Astrocyte (in vitro differentiated cells and primary cell): Measurements from ENCODE around the gene CABLES1. TPM values are rescaled to one million over a fixed set of nuclear protein-coding genes. Genes with fewer than 3 reads are reported as not detected.
"Not testable (repeated sequence)": the region's sequence is repeated elsewhere in the genome, so short reads cannot be mapped to it uniquely, and the experiment has no call there.

ENCODE experiments used
- DNase-seq: peaks from one replicate; pipeline ENCODE4 v3.0.0-alpha.2; 2010; ENCODE audit warnings: low read depth
- FAIRE-seq: peaks from 2 replicates; lab custom pipeline; 2011; peaks lifted over from hg19 to GRCh38; lab: Jason Lieb, UNC
- H2AFZ ChIP-seq: 2 replicates; pipeline ENCODE4 v1.6.0; 2012; ENCODE audit warnings: low read depth, low read length, inconsistent platforms
- H3K27ac ChIP-seq: 2 replicates; pipeline ENCODE4 v1.5.1; 2011; ENCODE audit warnings: low read depth, low read length, inconsistent platforms
- H3K27me3 ChIP-seq: 2 replicates; pipeline ENCODE4 v1.6.0; 2011; ENCODE audit warnings: low read length, inconsistent platforms; ENCODE audit not compliant: insufficient read depth
- H3K36me3 ChIP-seq: 2 replicates; pipeline ENCODE4 v1.5.1; 2011; ENCODE audit warnings: low read length, inconsistent platforms; ENCODE audit not compliant: insufficient read depth
- H3K4me1 ChIP-seq: 2 replicates; pipeline ENCODE4 v1.5.1; 2011; ENCODE audit warnings: low read length, inconsistent platforms; ENCODE audit not compliant: insufficient read depth
- H3K4me2 ChIP-seq: 2 replicates; pipeline ENCODE4 v1.6.0; 2012; ENCODE audit warnings: low read length, inconsistent platforms
- H3K4me3 ChIP-seq: 2 replicates; pipeline ENCODE4 v1.5.1; 2011; ENCODE audit warnings: low read depth, mild to moderate bottlenecking, low read length, inconsistent platforms; ENCODE audit not compliant: insufficient read depth
- H3K79me2 ChIP-seq: 2 replicates; pipeline ENCODE4 v1.6.0; 2012; ENCODE audit warnings: mild to moderate bottlenecking, low read length, inconsistent platforms; ENCODE audit not compliant: insufficient read depth
- H3K9ac ChIP-seq: 2 replicates; pipeline ENCODE4 v1.6.0; 2012; ENCODE audit warnings: mild to moderate bottlenecking, low read length, inconsistent platforms
- H3K9me3 ChIP-seq: 2 replicates; pipeline ENCODE4 v1.5.1; 2012; ENCODE audit warnings: low read depth, mild to moderate bottlenecking, low read length, inconsistent platforms; ENCODE audit not compliant: insufficient read depth
- H4K20me1 ChIP-seq: 2 replicates; pipeline ENCODE4 v1.6.0; 2012; ENCODE audit warnings: low read length, inconsistent platforms; ENCODE audit not compliant: insufficient read depth
- H3K27ac Mint-ChIP-seq: one replicate; pipeline ENCODE4 v1.8.0; 2021; ENCODE audit warnings: mild to moderate bottlenecking, mixed read lengths; ENCODE audit not compliant: unreplicated experiment
- H3K27me3 Mint-ChIP-seq: one replicate; pipeline ENCODE4 v1.8.0; 2021; ENCODE audit warnings: low read depth, mixed read lengths; ENCODE audit not compliant: unreplicated experiment
- H3K36me3 Mint-ChIP-seq: one replicate; pipeline ENCODE4 v1.8.0; 2021; ENCODE audit warnings: low read depth, mixed read lengths; ENCODE audit not compliant: unreplicated experiment
- H3K4me1 Mint-ChIP-seq: one replicate; pipeline ENCODE4 v1.8.0; 2021; ENCODE audit warnings: low read depth, mixed read lengths; ENCODE audit not compliant: unreplicated experiment
- H3K4me3 Mint-ChIP-seq: one replicate; pipeline ENCODE4 v1.8.0; 2021; ENCODE audit warnings: mild to moderate bottlenecking, moderate library complexity, mixed read lengths; ENCODE audit not compliant: unreplicated experiment
- H3K9me3 Mint-ChIP-seq: one replicate; pipeline ENCODE4 v1.8.0; 2021; ENCODE audit warnings: mild to moderate bottlenecking, mixed read lengths; ENCODE audit not compliant: unreplicated experiment
- EZH2 ChIP-seq: IDR thresholded peaks from 2 replicates; pipeline ENCODE4 v1.6.1; 2012; ENCODE audit warnings: mild to moderate bottlenecking, low read length, inconsistent platforms; ENCODE audit not compliant: insufficient read depth
- total RNA-seq: library from RNA; stranded (reverse); gene quantifications from 2 replicates; pipeline ENCODE4 v1.2.1, GENCODE V29; 2021
- TF ChIP-seq, protein P1 (sequence below): IDR thresholded peaks from 2 replicates; pipeline ENCODE4 v1.5.1; 2011; ENCODE audit warnings: low read depth, mild to moderate bottlenecking, inconsistent platforms, low read length, moderate library complexity; ENCODE audit not compliant: insufficient read depth

The CABLES1 gene
- total RNA-seq, 1 donor from 2014 or later: 14.5 TPM

DNA sequence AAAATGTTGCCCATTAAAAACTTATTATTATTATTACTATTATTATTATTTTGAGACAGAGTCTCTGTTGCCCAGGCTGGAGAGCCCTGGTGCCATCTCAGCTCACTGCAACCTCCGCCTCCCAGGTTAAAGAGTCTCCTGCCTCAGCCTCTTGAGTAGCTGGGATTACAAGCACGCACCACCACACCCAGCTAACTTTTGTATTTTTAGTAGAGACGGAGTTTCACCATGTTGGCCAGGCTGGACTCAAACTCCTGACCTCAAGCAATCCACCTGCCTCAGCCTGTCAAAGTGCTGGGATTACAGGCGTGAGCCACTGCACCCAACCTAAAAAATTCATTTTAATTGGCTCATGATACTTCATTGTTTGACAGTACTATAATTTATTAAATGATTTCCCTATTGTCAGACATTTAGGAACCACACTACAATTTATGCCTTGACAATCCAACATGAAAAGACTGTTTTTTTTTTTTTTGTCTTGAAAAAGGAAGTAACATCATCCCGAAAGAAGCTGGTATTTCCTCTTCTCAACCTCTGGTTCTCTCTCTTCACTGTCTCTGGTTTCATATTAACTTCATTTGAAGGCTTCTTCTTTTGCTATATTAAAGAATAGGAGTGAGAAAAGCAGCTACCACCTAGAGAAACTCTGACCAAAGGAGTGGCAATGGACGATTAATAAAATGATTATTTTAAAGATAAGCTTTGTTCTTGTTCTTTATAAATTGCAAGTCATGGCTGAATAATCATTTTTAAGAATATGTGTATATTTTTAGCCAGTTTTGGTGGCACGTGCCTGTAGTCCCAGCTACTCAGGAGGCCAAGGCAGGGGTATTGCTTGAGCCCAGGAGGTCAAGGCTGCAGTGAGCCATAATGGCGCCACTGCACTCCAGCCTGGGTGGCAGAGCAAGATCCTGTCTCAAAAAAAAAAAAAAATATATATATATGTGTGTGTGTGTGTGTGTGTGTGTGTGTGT, 44.0 kb upstream of the CABLES1 start:
- H3K4me1 Mint-ChIP-seq, H3K4me3 ChIP-seq, H3K9me3 ChIP-seq, H3K9ac ChIP-seq, FAIRE-seq, H3K36me3 ChIP-seq, H3K4me3 Mint-ChIP-seq, H3K4me1 ChIP-seq, H2AFZ ChIP-seq, H4K20me1 ChIP-seq, H3K36me3 Mint-ChIP-seq, H3K9me3 Mint-ChIP-seq, H3K79me2 ChIP-seq, H3K27me3 ChIP-seq, H3K27ac ChIP-seq: not testable (repeated sequence)
- H3K4me2 ChIP-seq: peak overlapping the region; percentile 25
- Mint-ChIP-seq H3K27ac (peak overlapping the region; percentile 94), H3K27me3 (peaks cover 19% of the 10 kb centered on the region)
- DNase-seq: peak; percentile 31

DNA sequence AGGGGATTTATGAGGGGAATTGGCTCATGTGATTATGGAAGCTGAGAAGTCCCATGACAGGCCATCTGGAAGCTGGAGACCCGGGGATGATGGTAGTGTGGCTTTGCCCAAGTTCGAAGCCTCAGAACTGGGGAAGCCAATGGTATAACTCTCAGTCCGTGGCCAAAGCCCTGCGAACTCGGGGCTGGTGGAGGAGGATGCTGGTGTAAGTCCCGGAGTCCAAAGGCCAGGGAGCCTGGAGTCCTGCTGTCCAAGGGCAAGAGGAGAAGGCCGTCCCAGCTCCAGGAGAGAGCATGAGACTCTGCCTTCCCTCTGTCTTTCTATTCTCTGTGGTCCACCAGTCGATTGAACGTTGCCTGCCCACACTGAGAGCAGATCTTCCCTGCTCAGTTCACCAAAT, 43.2 kb upstream of the CABLES1 start:
- Histone ChIP-seq H3K36me3 (no peaks in the 10 kb centered on the region), H4K20me1 (no peaks in the 10 kb centered on the region), H3K9ac (no peak overlapping the region), H3K4me1 (no peaks in the 10 kb centered on the region), H3K4me2 (no peak overlapping the region), H3K27ac (no peak overlapping the region), H2AFZ (no peak overlapping the region), H3K79me2 (no peaks in the 10 kb centered on the region), H3K9me3 (no peaks in the 10 kb centered on the region), H3K27me3 (no peaks in the 10 kb centered on the region), H3K4me3 (no peak overlapping the region)
- DNase-seq (no peak), FAIRE-seq (no peak)
- Mint-ChIP-seq H3K27ac (no peak overlapping the region), H3K4me3 (no peak overlapping the region), H3K4me1 (peaks cover 8% of the 10 kb centered on the region), H3K36me3 (no peaks in the 10 kb centered on the region), H3K27me3 (peaks cover 19% of the 10 kb centered on the region), H3K9me3 (no peaks in the 10 kb centered on the region)
- TF ChIP-seq, protein P1, sequence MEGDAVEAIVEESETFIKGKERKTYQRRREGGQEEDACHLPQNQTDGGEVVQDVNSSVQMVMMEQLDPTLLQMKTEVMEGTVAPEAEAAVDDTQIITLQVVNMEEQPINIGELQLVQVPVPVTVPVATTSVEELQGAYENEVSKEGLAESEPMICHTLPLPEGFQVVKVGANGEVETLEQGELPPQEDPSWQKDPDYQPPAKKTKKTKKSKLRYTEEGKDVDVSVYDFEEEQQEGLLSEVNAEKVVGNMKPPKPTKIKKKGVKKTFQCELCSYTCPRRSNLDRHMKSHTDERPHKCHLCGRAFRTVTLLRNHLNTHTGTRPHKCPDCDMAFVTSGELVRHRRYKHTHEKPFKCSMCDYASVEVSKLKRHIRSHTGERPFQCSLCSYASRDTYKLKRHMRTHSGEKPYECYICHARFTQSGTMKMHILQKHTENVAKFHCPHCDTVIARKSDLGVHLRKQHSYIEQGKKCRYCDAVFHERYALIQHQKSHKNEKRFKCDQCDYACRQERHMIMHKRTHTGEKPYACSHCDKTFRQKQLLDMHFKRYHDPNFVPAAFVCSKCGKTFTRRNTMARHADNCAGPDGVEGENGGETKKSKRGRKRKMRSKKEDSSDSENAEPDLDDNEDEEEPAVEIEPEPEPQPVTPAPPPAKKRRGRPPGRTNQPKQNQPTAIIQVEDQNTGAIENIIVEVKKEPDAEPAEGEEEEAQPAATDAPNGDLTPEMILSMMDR: no peak
- TF ChIP-seq EZH2: no peak

DNA sequence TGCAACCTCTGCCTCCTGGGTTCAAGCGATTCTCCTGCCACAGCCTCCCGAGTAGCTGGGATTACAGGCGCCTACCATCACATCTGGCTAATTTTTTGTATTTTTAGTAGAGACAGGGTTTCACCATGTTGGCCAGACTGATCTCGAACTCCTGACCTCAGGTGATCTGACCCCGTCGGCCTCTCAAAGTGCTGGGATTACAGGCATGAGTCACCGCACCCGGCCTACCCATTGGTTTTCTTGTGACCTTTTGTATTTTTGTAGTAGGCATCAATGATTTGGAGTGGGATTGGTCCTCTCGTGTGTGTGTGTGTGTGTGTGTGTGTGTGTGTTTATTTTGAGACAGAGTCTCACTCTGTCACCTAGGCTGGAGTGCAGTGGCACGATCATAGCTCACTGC, 42.2 kb upstream of the CABLES1 start:
- not testable (repeated sequence) for H3K4me1 ChIP-seq, H3K4me3 ChIP-seq, H3K4me3 Mint-ChIP-seq, H3K9me3 ChIP-seq, H3K27me3 ChIP-seq, H4K20me1 ChIP-seq, H3K36me3 Mint-ChIP-seq, FAIRE-seq, H3K27ac ChIP-seq, H3K4me2 ChIP-seq, H2AFZ ChIP-seq, DNase-seq, H3K27ac Mint-ChIP-seq, H3K4me1 Mint-ChIP-seq, H3K79me2 ChIP-seq, H3K36me3 ChIP-seq, H3K9me3 Mint-ChIP-seq, H3K9ac ChIP-seq
- H3K27me3 Mint-ChIP-seq: peaks cover 19% of the 10 kb centered on the region
